ENCODE results near the gene SPG7. TPM values are rescaled to one million over a fixed set of nuclear protein-coding genes. Genes with fewer than 3 reads are reported as not detected.

Gene SPG7
- total and polyA plus RNA-seq, 2 of the 4 experiments (the other 2 are of a cell fraction), result 94.6 to 96.8 TPM

DNA sequence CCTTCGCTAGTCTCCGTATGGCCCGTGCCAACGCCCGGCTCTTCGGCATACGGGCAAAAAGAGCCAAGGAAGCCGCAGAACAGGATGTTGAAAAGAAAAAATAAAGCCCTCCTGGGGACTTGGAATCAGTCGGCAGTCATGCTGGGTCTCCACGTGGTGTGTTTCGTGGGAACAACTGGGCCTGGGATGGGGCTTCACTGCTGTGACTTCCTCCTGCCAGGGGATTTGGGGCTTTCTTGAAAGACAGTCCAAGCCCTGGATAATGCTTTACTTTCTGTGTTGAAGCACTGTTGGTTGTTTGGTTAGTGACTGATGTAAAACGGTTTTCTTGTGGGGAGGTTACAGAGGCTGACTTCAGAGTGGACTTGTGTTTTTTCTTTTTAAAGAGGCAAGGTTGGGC is 54.7 kb downstream of the SPG7 start:
- no peak overlapping the region for H4K5ac ChIP-seq (ENCODE audit: low read depth, low read length)
- H2BK120ac ChIP-seq (ENCODE audit: low read depth, low read length), result no peak overlapping the region
- no peak overlapping the region for H2AK5ac ChIP-seq (ENCODE audit: low read depth, low read length)
- H3K56ac ChIP-seq (ENCODE audit: extremely low read depth, insufficient read depth, low read length), result no peak overlapping the region
- H3K14ac ChIP-seq (replicated peaks; ENCODE audit: low read depth, low read length), result no peak overlapping the region
- 94% methylated on average over 3 of the region's 12 CpGs; no CpG with 5 or more reads in 1 of the 2 experiments for WGBS, 2 experiments (ENCODE audit: extremely low coverage in 2 of 2, insufficient read length in 1 of 2)
- no peaks in the 10 kb centered on the region for H3K9me3 ChIP-seq (ENCODE audit: control insufficient read depth, insufficient read depth, low read length)
- no peak overlapping the region for H2BK15ac ChIP-seq (ENCODE audit: low read depth, low read length)
- peaks cover 9% of the 10 kb centered on the region for H3K9me1 ChIP-seq (ENCODE audit: insufficient read depth, low read length)
- H3K9ac ChIP-seq (ENCODE audit: low read depth, low read length), result no peak overlapping the region
- BruUV-seq (replicated peaks), result no TSS peak
- peaks cover 37% of the 10 kb centered on the region for H3K36me3 ChIP-seq (ENCODE audit: control insufficient read depth, insufficient read depth, low read length)
- no peak overlapping the region for H3K27ac ChIP-seq (ENCODE audit: insufficient read depth, low read length)
- peaks cover 30 to 57% of the 10 kb centered on the region in 2 experiments for H3K79me1 ChIP-seq (ENCODE audit: low read depth in 1 of 2, low read length in 2 of 2)
- H2BK20ac ChIP-seq (ENCODE audit: low read depth, low read length), result no peak overlapping the region
- no peak overlapping the region for H4K91ac ChIP-seq (ENCODE audit: insufficient read depth, low read depth, low read length)
- no peak for ATAC-seq (ENCODE audit: low read depth)
- no peak overlapping the region for H3K4me3 ChIP-seq (ENCODE audit: insufficient read depth, low read depth, low read length)
- peaks cover 62% of the 10 kb centered on the region for H4K20me1 ChIP-seq (ENCODE audit: insufficient read depth, low read length)
- no peak overlapping the region for H3K18ac ChIP-seq (ENCODE audit: low read depth, low read length)
- H4K8ac ChIP-seq (ENCODE audit: low read depth in 2 of 2, low read length in 2 of 2), result no peak overlapping the region
- ChIA-PET POLR2A (ENCODE audit: unreplicated experiment) (no interaction called here), CTCF (interaction anchor here (0.7 kb wide), 1 partner anchor 143 kb away, joined by 3 read pairs; no protein-coding TSS in a partner anchor)
- H3K23ac ChIP-seq (ENCODE audit: low read depth, low read length), result 0 out of 2 replicates have a peak overlapping the region, but pooled peaks have one; percentile 31
- TF ChIP-seq, protein P1, sequence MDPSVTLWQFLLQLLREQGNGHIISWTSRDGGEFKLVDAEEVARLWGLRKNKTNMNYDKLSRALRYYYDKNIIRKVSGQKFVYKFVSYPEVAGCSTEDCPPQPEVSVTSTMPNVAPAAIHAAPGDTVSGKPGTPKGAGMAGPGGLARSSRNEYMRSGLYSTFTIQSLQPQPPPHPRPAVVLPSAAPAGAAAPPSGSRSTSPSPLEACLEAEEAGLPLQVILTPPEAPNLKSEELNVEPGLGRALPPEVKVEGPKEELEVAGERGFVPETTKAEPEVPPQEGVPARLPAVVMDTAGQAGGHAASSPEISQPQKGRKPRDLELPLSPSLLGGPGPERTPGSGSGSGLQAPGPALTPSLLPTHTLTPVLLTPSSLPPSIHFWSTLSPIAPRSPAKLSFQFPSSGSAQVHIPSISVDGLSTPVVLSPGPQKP (IDR thresholded peaks at IDR 0.05; ENCODE audit: borderline replicate concordance, low read depth, low read length), result no peak
- TF ChIP-seq BHLHE40 (IDR thresholded peaks at IDR 0.05; ENCODE audit: low read depth, low read length) (no peak), RFX5 (IDR thresholded peaks at IDR 0.05; ENCODE audit: low read depth, low read length) (no peak), CHD1 (IDR thresholded peaks at IDR 0.05; ENCODE audit: low read depth, low read length) (no peak), RAD21 (IDR thresholded peaks at IDR 0.05; ENCODE audit: low read length) (no peak), SMC3 (IDR thresholded peaks at IDR 0.05; ENCODE audit: low read depth, low read length) (no peak), MAFK (IDR thresholded peaks at IDR 0.05; ENCODE audit: low read depth, low read length) (no peak), MAZ (IDR thresholded peaks at IDR 0.05; ENCODE audit: borderline replicate concordance, low read depth, low read length) (no peak), MXI1 (IDR thresholded peaks at IDR 0.05; ENCODE audit: borderline replicate concordance, low read depth, low read length) (no peak), POLR2A (IDR thresholded peaks at IDR 0.05; ENCODE audit: low read depth, low read length) (no peak), FOS (IDR thresholded peaks at IDR 0.05; ENCODE audit: low read depth, low read length) (no peak), CEBPB (IDR thresholded peaks at IDR 0.05; ENCODE audit: low read depth, low read length) (no peak), NFE2L2 (IDR thresholded peaks at IDR 0.05; ENCODE audit: low read depth, low read length) (no peak), RCOR1 (IDR thresholded peaks at IDR 0.05; ENCODE audit: insufficient replicate concordance, low read length) (no peak)
- TF ChIP-seq, protein P2, sequence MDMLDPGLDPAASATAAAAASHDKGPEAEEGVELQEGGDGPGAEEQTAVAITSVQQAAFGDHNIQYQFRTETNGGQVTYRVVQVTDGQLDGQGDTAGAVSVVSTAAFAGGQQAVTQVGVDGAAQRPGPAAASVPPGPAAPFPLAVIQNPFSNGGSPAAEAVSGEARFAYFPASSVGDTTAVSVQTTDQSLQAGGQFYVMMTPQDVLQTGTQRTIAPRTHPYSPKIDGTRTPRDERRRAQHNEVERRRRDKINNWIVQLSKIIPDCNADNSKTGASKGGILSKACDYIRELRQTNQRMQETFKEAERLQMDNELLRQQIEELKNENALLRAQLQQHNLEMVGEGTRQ (IDR thresholded peaks at IDR 0.05; ENCODE audit: low read depth, low read length), result no peak
- TF ChIP-seq, protein P3, sequence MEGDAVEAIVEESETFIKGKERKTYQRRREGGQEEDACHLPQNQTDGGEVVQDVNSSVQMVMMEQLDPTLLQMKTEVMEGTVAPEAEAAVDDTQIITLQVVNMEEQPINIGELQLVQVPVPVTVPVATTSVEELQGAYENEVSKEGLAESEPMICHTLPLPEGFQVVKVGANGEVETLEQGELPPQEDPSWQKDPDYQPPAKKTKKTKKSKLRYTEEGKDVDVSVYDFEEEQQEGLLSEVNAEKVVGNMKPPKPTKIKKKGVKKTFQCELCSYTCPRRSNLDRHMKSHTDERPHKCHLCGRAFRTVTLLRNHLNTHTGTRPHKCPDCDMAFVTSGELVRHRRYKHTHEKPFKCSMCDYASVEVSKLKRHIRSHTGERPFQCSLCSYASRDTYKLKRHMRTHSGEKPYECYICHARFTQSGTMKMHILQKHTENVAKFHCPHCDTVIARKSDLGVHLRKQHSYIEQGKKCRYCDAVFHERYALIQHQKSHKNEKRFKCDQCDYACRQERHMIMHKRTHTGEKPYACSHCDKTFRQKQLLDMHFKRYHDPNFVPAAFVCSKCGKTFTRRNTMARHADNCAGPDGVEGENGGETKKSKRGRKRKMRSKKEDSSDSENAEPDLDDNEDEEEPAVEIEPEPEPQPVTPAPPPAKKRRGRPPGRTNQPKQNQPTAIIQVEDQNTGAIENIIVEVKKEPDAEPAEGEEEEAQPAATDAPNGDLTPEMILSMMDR (conservative IDR thresholded peaks at IDR 0.05; ENCODE audit: low read depth, low read length), result no peak
- no peak overlapping the region for H3K4ac ChIP-seq (ENCODE audit: low read depth, low read length)
- intact Hi-C loops (cut with micrococcal nuclease) (no loop called here), dilution Hi-C loops (cut with HindIII; ENCODE audit: low sequenced_read_pairs, unreplicated experiment) (no loop called here), in situ Hi-C loops (cut with MboI; ENCODE audit: low sequenced_read_pairs) (no loop called here)
- no peak overlapping the region for H2BK5ac ChIP-seq (ENCODE audit: low read depth, low read length, poor library complexity, severe bottlenecking)
- H3K27me3 ChIP-seq (ENCODE audit: control insufficient read depth, insufficient read depth, low read length), result no peaks in the 10 kb centered on the region
- DNase-seq, result no peak
- H3K4me1 ChIP-seq (ENCODE audit: control insufficient read depth, insufficient read depth, low read length), result peaks cover 21% of the 10 kb centered on the region
- no peak overlapping the region for H2AFZ ChIP-seq (replicated peaks; ENCODE audit: low read length, poor library complexity)
- H2AK9ac ChIP-seq (replicated peaks; ENCODE audit: low read depth, low read length, poor library complexity), result peak overlapping the region; percentile 20
- no peak overlapping the region for H3K4me2 ChIP-seq (ENCODE audit: low read depth, low read length)

Measured in IMR-90 (cell line).